Uterus (tissue), 4 donors: ENCODE results near the gene SMAD6. TPM values are rescaled to one million over a fixed set of nuclear protein-coding genes. Genes with fewer than 3 reads are reported as not detected.

ENCODE experiments used
- DNase-seq, 2 donors: peaks; one replicate each; pipeline ENCODE4 v3.0.0-alpha.2; 2019 to 2020
- H3K27ac ChIP-seq, 2 donors: fragments of 200-600 bp; sonication (generic); 1 replicate in 1 of 2; 2 replicates in 1 of 2; pipeline ENCODE4 v1.5.1; 2016 to 2018
- H3K27me3 ChIP-seq, 2 donors: fragments of 200-600 bp; sonication (generic); one replicate each; pipeline ENCODE4 v1.5.1; 2018 to 2019; ENCODE audit warnings: control low read depth in 1 of 2
- H3K36me3 ChIP-seq, 2 donors: fragments of 200-600 bp; sonication (generic); one replicate each; pipeline ENCODE4 v1.5.1; 2019; ENCODE audit warnings: control low read depth in 1 of 2
- H3K4me1 ChIP-seq, 2 donors: fragments of 200-600 bp; sonication (generic); one replicate each; pipeline ENCODE4 v1.5.1; 2018 to 2019; ENCODE audit warnings: control low read depth in 1 of 2
- H3K4me3 ChIP-seq, 2 donors: fragments of 200-600 bp; sonication (generic); 1 replicate in 1 of 2; 2 replicates in 1 of 2; pipeline ENCODE4 v1.5.1; 2018 to 2019; ENCODE audit warnings: mild to moderate bottlenecking in 1 of 2
- H3K9me3 ChIP-seq, 2 donors: fragments of 200-600 bp; sonication (generic); one replicate each; pipeline ENCODE4 v1.5.1; 2019; ENCODE audit warnings: control low read depth in 1 of 2
- CTCF ChIP-seq, 4 experiments: fragments of 200-600 bp in 2 of 4; fragments of 450-650 bp in 2 of 4; sonication (generic) in 2 of 4; IDR thresholded peaks; one replicate each; pipeline ENCODE4 v1.5.1; 2016 to 2019; ENCODE audit warnings: antibody characterized with exemption in 4 of 4, mild to moderate bottlenecking in 2 of 4, moderate library complexity in 1 of 4
- POLR2A ChIP-seq, 2 donors: fragments of 450-650 bp; IDR thresholded peaks; one replicate each; pipeline ENCODE4 v1.6.1; 2016; ENCODE audit warnings: antibody characterized with exemption in 2 of 2, mild to moderate bottlenecking in 1 of 2, moderate library complexity in 1 of 2
- intact Hi-C: fragments of 100-400 bp; cut with DNase I; formaldehyde crosslinking; loops from one replicate; pipeline ENCODE4 v1.15.1; 2023; ENCODE audit warnings: low total_unique reads
- total RNA-seq, 4 donors: library from RNA; depleted of rRNA in 3 of 4; stranded (reverse); fragments of >200 nt in 3 of 4; gene quantifications; one replicate each; pipeline versions ENCODE4 v1.1.0 to v1.2.4, GENCODE V29; 2014 to 2023
- donor health status: DM: yes; HTN: yes; CAD: no.

The SMAD6 gene
- total RNA-seq, 4 donors from 2014 or later, result 9.4 to 30.1 (median 19.1) TPM

GRCh38 chr15:66670175-66670574 lies 31.9 kb upstream of the SMAD6 start:
- H3K4me1 ChIP-seq, result no peaks in the 10 kb centered on the region
- H3K9me3 ChIP-seq, result no peaks in the 10 kb centered on the region
- no peak for DNase-seq
- no peaks in the 10 kb centered on the region for H3K27me3 ChIP-seq
- H3K27ac ChIP-seq, result no peak overlapping the region
- no peak for TF ChIP-seq POLR2A (IDR thresholded peaks at IDR 0.05)
- TF ChIP-seq CTCF (IDR thresholded peaks at IDR 0.05), result no peak
- intact Hi-C loops, result no loop called here
- no peaks in the 10 kb centered on the region for H3K36me3 ChIP-seq
- no peak overlapping the region for H3K4me3 ChIP-seq

DNA sequence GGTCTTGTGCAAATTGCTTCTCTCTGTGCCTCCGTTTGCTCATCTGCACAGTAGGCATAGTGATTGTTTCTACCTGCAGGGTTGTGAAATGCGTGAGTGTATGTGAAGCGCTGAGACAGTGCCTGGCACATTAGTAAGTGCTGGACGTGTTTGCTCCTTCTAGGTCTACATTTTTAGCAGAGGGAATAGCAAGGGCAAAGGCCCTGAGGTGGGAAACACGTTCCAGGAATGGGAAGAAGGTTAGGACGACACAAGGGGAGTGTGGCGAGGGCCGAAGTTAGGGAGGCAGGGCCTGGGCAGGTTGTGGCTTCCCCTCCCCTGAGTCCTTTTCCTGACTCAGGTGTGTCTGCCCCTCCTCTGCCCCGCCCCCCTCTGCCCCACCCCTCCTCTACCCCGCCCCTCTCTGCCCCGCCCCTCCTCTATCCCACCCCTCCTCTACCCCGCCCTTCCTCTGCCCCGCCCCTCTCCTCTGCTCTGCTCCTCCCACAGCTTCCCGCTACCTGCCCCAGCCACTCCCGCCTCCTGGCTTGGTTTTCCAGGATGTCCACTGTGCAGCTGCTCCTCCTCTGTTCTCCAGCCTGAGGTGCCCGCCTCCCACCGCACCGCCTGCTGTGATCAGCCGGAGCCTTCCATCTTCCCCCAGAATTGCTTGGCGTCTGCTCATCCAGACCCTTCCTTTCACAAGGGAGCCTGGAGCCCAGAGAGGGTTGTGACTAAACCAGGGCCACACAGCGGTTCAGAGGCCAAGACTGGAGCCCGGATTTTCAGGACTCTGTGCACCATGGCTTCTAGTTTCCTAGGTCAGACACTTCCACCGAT lies 31.1 kb upstream of the SMAD6 start:
- no peaks in the 10 kb centered on the region for H3K27me3 ChIP-seq
- no peak overlapping the region for H3K4me3 ChIP-seq
- no peaks in the 10 kb centered on the region for H3K36me3 ChIP-seq
- H3K27ac ChIP-seq, result no peak overlapping the region
- TF ChIP-seq CTCF (IDR thresholded peaks at IDR 0.05), result no peak
- no peak for TF ChIP-seq POLR2A (IDR thresholded peaks at IDR 0.05)
- no peaks in the 10 kb centered on the region for H3K4me1 ChIP-seq
- DNase-seq, result no peak
- H3K9me3 ChIP-seq, result no peaks in the 10 kb centered on the region
- intact Hi-C loops, result no loop called here

DNA sequence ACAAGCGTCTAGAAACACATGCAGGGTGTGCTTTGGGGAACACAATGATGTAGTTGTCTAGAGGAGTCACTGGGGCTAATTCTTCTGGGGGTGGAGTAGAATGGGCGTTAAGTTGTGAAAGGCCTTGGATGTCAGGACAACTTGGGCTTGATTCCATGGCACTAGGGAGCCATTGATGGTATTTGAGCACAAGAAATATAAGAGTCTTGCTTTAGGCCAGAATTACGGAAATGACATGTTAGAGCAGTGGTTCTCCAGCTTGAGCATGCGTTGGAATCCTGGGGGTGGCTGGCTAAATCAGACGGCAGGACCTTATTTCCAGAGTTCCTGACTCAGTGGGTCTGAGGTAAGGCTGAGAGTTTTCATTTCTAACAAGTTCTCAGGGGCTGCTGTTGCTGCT lies 29.2 kb upstream of the SMAD6 start:
- Histone ChIP-seq H3K36me3 (no peaks in the 10 kb centered on the region), H3K27ac (no peak overlapping the region), H3K9me3 (no peaks in the 10 kb centered on the region), H3K27me3 (no peaks in the 10 kb centered on the region), H3K4me1 (no peaks in the 10 kb centered on the region), H3K4me3 (no peak overlapping the region)
- intact Hi-C loops, result no loop called here
- TF ChIP-seq CTCF (IDR thresholded peaks at IDR 0.05), result no peak
- no peak for TF ChIP-seq POLR2A (IDR thresholded peaks at IDR 0.05)
- no peak for DNase-seq

DNA sequence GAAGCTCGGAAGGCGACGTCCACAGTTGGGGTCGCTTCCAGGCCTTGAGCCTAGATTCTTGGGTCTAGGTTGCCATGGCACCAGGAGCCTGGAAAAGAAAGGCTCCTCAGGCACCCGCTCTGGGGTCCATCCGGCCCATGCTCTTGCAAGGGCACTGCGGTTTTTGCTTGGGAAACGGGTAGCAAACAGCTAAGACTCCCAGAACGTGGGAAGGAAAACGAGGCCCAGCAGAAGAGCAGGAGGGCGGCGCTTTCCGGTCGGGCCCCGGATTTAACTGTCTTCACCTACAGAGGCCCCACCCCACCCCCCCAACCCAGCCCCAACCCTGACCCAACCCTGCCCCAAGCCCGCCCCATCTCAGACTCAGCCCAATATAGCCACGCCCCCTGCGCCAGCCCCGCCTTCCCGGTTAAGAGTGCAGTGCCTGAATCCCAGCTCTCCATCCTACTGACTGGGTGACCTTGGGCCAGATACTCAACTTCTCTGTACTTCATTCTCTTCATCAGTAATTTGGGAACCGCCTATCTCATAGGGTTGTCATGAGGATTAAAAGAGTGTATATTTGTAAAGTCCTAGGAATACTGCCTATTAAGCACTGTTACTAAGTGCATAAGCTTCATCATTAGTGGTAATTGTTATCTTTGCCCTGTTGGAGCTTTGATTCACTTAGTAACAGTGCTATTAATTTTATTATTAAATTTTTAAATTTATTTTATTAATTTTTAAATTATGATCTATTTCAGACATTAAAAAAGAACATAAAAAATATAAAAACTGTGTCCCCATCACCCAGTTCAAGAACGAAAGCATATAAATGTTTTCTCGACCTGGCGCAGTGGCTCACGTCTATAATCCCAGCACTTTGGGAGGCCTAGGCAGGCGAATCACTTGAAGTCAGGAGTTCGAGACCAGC lies 28.4 kb upstream of the SMAD6 start:
- H3K4me1 ChIP-seq, result no peaks in the 10 kb centered on the region
- no peak for DNase-seq

More for the DNA sequence above, 28.4 kb upstream of the SMAD6 start:
- H3K9me3 ChIP-seq, result no peaks in the 10 kb centered on the region
- no peaks in the 10 kb centered on the region for H3K27me3 ChIP-seq
- H3K36me3 ChIP-seq, result no peaks in the 10 kb centered on the region
- H3K27ac ChIP-seq, result no peak overlapping the region
- H3K4me3 ChIP-seq, result no peak overlapping the region
- intact Hi-C loops, result no loop called here
- TF ChIP-seq CTCF (IDR thresholded peaks at IDR 0.05) (no peak), POLR2A (IDR thresholded peaks at IDR 0.05) (no peak)
